Ureter (tissue), 1 donor: ENCODE results near the gene GSX1. TPM values are rescaled to one million over a fixed set of nuclear protein-coding genes. Genes with fewer than 3 reads are reported as not detected.

Source experiments
- DNase-seq: peaks from one replicate; pipeline ENCODE4 v3.0.0-alpha.2; 2020; ENCODE audit warnings: low spot score
- total RNA-seq: library from RNA; stranded (reverse); gene quantifications from one replicate; pipeline ENCODE4 v1.2.4, GENCODE V29; 2023
- donor health status: DM: yes; HTN: yes; CAD: no.

The GSX1 gene
- total RNA-seq, 1 donor from 2014 or later = not detected

DNA sequence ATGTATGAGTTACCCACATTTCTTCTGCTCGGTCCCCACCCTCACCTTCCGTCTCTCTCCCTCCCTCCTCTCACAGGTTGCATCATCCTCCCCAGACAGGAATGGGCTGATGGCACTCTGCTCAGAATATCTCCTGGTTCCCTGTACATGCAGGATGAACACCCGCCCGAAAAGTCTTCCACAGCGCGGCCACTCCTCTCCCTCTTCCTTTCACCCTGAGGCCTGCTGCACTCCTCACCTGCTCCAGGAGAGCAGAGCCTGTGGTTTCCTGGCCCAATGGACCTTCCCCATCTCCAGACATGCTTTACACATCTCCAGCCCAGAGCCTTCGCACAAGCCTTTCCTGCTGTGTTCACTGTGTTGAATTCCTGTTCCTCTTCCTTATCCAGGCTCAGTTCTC, 40.9 kb downstream of the GSX1 start:
- no peak for DNase-seq

DNA sequence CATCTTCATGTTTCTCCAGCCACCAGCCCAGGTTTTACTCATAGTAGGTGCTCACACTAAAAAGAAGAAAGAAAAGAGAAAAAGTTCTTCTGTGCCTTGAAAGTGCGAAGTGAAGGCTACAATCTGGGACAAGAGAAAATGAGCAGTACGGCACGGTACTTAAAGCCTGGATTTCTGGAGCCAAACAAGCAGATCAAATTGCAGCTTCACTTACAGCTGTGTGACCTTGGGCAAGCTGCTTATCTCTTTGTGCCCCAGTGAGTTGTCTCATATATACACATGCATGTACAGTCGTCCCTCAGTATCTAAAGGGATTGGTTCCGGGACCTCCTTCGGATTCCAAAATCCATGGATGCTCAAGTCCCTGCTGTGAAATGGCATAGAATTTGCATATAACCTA, 41.8 kb downstream of the GSX1 start:
- no peak for DNase-seq

DNA sequence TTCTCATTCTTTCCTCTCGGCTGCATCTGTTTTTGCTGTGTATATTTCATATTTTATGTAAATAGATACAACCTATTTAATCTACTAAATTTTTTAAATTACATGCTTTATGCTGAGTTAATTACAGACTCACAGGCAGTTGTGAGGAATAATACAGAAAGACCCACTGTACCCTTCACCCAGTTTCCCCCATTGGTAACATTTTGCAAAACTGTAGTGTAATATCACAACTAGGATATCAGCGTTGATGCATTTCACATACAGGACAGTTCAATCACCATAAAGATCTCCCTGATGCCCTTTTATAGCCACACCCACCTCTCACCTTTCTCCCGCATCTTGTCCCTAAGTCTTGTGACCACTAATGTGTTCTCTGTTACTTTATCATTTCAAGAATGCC, 43.5 kb downstream of the GSX1 start:
- no peak for DNase-seq

DNA sequence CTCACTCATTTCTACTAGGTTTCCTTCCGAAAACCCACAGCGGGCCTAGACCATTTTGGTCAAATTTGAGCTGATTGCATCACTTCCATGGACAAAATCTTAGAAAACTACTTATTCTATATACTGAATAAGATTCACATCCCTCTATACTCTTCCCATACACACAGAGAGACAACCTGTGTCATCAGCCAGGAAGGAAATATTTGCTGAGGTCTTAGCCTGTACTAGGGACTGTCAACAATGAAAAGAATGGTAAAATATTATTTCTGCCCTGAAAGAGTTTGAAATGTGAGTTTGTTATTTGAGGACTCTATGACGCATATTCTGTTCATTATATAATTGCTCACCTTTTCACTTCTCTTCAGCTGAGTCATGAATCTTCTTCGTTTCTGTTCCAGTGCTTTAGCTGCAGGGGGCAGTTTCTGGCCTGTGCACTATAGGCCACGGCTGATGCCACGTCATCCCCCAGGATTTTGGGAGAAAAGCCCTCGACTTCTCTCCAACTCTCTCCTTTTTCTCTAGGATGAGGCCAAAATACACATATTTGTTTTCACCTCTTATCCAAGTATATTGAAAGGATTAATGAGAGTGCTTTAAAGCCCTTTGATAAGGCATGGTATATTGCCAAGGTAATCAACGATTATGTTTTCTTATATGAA, 47.7 kb downstream of the GSX1 start:
- DNase-seq = no peak

DNA sequence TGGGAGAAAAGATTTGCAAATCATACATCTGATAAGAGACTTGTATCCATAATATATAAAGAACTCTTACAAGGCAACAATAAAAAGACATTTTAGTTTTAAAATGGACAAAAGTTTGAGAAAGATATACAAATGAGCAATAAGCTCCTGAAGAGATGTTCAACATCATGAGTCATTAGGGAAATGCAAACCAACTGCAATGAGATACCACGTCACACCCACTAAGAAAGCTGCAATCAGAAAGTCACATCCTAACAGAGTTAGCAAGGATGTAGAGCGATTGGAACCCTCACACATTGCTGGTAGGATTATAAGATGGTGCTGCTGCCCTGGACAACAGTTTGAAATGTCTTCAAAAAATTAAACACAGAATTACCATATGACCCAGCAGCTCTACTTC, 50.3 kb downstream of the GSX1 start:
- DNase-seq = no peak

Other genes starting within 250 kb of the GSX1 start
- 15.0 TPM for gene LNX2, start 172.0 kb upstream of the GSX1 start, total RNA-seq
- 120 TPM for gene POLR1D, start 170.6 kb upstream of the GSX1 start, total RNA-seq
- gene PDX1, start 127.5 kb downstream of the GSX1 start, total RNA-seq = not detected
- not detected for gene CDX2, start 176.8 kb downstream of the GSX1 start, total RNA-seq
- gene URAD, start 196.2 kb downstream of the GSX1 start, total RNA-seq = not detected